HCT116 (cell line): ENCODE data around the gene ZHX3. TPM values are rescaled to one million over a fixed set of nuclear protein-coding genes. Genes with fewer than 3 reads are reported as not detected.

ENCODE experiments used
- ATAC-seq: fragments of 200-7000 bp; cut with Tn5 transposase; 2 replicates; pipeline ENCODE4 v1.9.1; 2020; ENCODE audit warnings: mild to moderate bottlenecking, moderate library complexity
- BruUV-seq: library from RNA; stranded (reverse); fragments of 400-500 nt; replicated peaks from 2 replicates; lab custom pipeline; 2021; lab: Mats Ljungman, UMichigan
- CTCF ChIA-PET: fragments of 300-600 bp; sonication (Branson Sonifier 250); formaldehyde crosslinking; loops from one replicate; lab custom pipeline; 2021; ENCODE audit warnings: antibody characterized with exemption; lab: Charles Lee
- POLR2A ChIA-PET: fragments of 300-600, 350-600 bp; sonication (Branson Sonifier 250); formaldehyde crosslinking; loops from one replicate; lab custom pipeline; 2021; ENCODE audit warnings: antibody characterized with exemption; lab: Charles Lee
- RAD21 ChIA-PET, 2 experiments: fragments of 300-600 bp; sonication (Branson Sonifier 250); formaldehyde crosslinking; loops; one replicate each; lab custom pipeline; 2023; ENCODE audit warnings: low total read pairs in 2 of 2; ENCODE audit not compliant: uncharacterized antibody in 2 of 2, unreplicated experiment in 2 of 2, low non-redundant PET in 1 of 2; lab: Charles Lee
- DNase-seq: peaks from one replicate; pipeline ENCODE4 v3.0.0-alpha.2; 2010; ENCODE audit warnings: low read depth, low spot score
- H2AFZ ChIP-seq: fragments of 200-600 bp; shearing (Covaris generic), sonication (generic); 2 replicates; pipeline ENCODE4 v1.6.1; 2017; ENCODE audit warnings: low read depth, mixed run types, mixed read lengths, antibody characterized with exemption, low read length; ENCODE audit not compliant: poor library complexity, severe bottlenecking
- H3K27ac ChIP-seq: 2 replicates; pipeline ENCODE4 v1.5.1; 2012; ENCODE audit warnings: low read depth, low read length
- H3K27me3 ChIP-seq: fragments of 200-600 bp; sonication (generic); 2 replicates; pipeline ENCODE4 v1.6.1; 2016; ENCODE audit warnings: mixed run types, low read length, mixed read lengths; ENCODE audit not compliant: insufficient read depth
- H3K36me3 ChIP-seq, 2 experiments: fragments of 200-500 bp in 1 of 2; fragments of 200-600 bp in 1 of 2; sonication (Bioruptor generic) in 1 of 2; sonication (generic) in 1 of 2; 2 replicates each; pipeline versions ENCODE4 v1.5.1 to v1.6.1; 2014 to 2016; ENCODE audit warnings: low read length in 2 of 2, inconsistent platforms in 1 of 2, mixed read lengths in 1 of 2, mixed run types in 1 of 2; ENCODE audit not compliant: insufficient read depth in 2 of 2, control insufficient read depth in 1 of 2
- H3K4me1 ChIP-seq, 2 experiments: fragments of 200-600 bp in 1 of 2; sonication (generic) in 1 of 2; 2 replicates each; pipeline versions ENCODE4 v1.5.1 to v1.6.1; 2012 to 2017; ENCODE audit warnings: low read length in 2 of 2, inconsistent platforms in 1 of 2, mild to moderate bottlenecking in 1 of 2, mixed read lengths in 1 of 2, mixed run types in 1 of 2, moderate library complexity in 1 of 2; ENCODE audit not compliant: insufficient read depth in 2 of 2, control insufficient read depth in 1 of 2
- H3K4me2 ChIP-seq: fragments of 200-600 bp; sonication (generic); 2 replicates; pipeline ENCODE4 v1.6.1; 2017; ENCODE audit warnings: mixed run types, low read length, mixed read lengths
- H3K4me3 ChIP-seq, 2 experiments: fragments of 200-600 bp in 1 of 2; sonication (generic) in 1 of 2; replicated peaks in 1 of 2; 2 replicates each; pipeline ENCODE4 v1.5.1; 2011 to 2016; ENCODE audit warnings: low read length in 2 of 2, control low read depth in 1 of 2, low read depth in 1 of 2, mild to moderate bottlenecking in 1 of 2, mixed read lengths in 1 of 2, mixed run types in 1 of 2
- H3K79me2 ChIP-seq: fragments of 200-600 bp; sonication (generic); 2 replicates; pipeline ENCODE4 v1.6.1; 2017; ENCODE audit warnings: mild to moderate bottlenecking, mixed run types, low read length, moderate library complexity, mixed read lengths; ENCODE audit not compliant: insufficient read depth
- H3K9ac ChIP-seq: fragments of 200-600 bp; sonication (generic); 2 replicates; pipeline ENCODE4 v1.6.1; 2016; ENCODE audit warnings: low read length, mixed read lengths
- H3K9me2 ChIP-seq: fragments of 200-600 bp; sonication (generic), shearing (Covaris generic); 2 replicates; pipeline ENCODE4 v1.6.1; 2017; ENCODE audit warnings: mixed run types, mild to moderate bottlenecking, moderate library complexity; ENCODE audit not compliant: insufficient read depth
- H3K9me3 ChIP-seq, 2 experiments: fragments of 200-500 bp in 1 of 2; fragments of 200-600 bp in 1 of 2; sonication (Bioruptor generic) in 1 of 2; sonication (generic) in 1 of 2; 2 replicates each; pipeline ENCODE4 v1.6.1; 2014 to 2017; ENCODE audit warnings: low read length in 2 of 2, mixed read lengths in 2 of 2, inconsistent platforms in 1 of 2, low read depth in 1 of 2, mild to moderate bottlenecking in 1 of 2, mixed run types in 1 of 2, moderate library complexity in 1 of 2; ENCODE audit not compliant: control insufficient read depth in 1 of 2, insufficient read depth in 1 of 2
- H4K20me1 ChIP-seq: fragments of 200-600 bp; sonication (generic), shearing (Covaris generic); 2 replicates; pipeline ENCODE4 v1.6.1; 2017; ENCODE audit warnings: mixed run types, mild to moderate bottlenecking, moderate library complexity; ENCODE audit not compliant: insufficient read depth
- CBX3 ChIP-seq: IDR thresholded peaks from 2 replicates; pipeline ENCODE4 v1.6.1; 2012; ENCODE audit warnings: low read depth
- CEBPB ChIP-seq: IDR thresholded peaks from 2 replicates; pipeline ENCODE4 v1.6.1; 2012; ENCODE audit warnings: low read depth
- EGR1 ChIP-seq: IDR thresholded peaks from 2 replicates; pipeline ENCODE4 v1.6.1; 2012; ENCODE audit warnings: low read depth
- ELF1 ChIP-seq: IDR thresholded peaks from 2 replicates; pipeline ENCODE4 v1.6.1; 2012; ENCODE audit warnings: low read depth, borderline replicate concordance
- EZH2 ChIP-seq: fragments of 200-600 bp; sonication (generic); IDR thresholded peaks from 2 replicates; pipeline ENCODE4 v1.6.1; 2017; ENCODE audit warnings: antibody characterized with exemption, mixed run types
- FOSL1 ChIP-seq: IDR thresholded peaks from 2 replicates; pipeline ENCODE4 v1.6.1; 2012; ENCODE audit warnings: low read depth
- RAD21 ChIP-seq: IDR thresholded peaks from 2 replicates; pipeline ENCODE4 v1.6.1; 2012; ENCODE audit warnings: low read depth, mild to moderate bottlenecking
- REST ChIP-seq: IDR thresholded peaks from 2 replicates; pipeline ENCODE4 v1.6.1; 2012; ENCODE audit warnings: low read depth
- ZBTB33 ChIP-seq: IDR thresholded peaks from 2 replicates; pipeline ENCODE4 v1.6.1; 2011; ENCODE audit warnings: mild to moderate bottlenecking, low read length, moderate library complexity; ENCODE audit not compliant: insufficient replicate concordance; ENCODE audit errors: extremely low read depth
- intact Hi-C: fragments of 100-400 bp; cut with micrococcal nuclease; formaldehyde crosslinking; loops from 2 replicates; pipeline ENCODE4 v1.10.0; 2022
- total RNA-seq: library from RNA; stranded (reverse); gene quantifications from one replicate; pipeline ENCODE4 v1.2.1, GENCODE V29; 2021; ENCODE audit not compliant: unreplicated experiment
- TF ChIP-seq, protein P1 (sequence below), 3 experiments: fragments of 200-600 bp in 1 of 3; sonication (generic) in 1 of 3; IDR thresholded peaks in 2 of 3; conservative IDR thresholded peaks in 1 of 3; 2 replicates each; pipeline ENCODE4 v1.5.1; 2012 to 2017; ENCODE audit warnings: low read depth in 2 of 3, low read length in 2 of 3, antibody characterized with exemption in 1 of 3, borderline replicate concordance in 1 of 3, control low read depth in 1 of 3, mild to moderate bottlenecking in 1 of 3, mixed read lengths in 1 of 3, mixed run types in 1 of 3, moderate library complexity in 1 of 3; ENCODE audit not compliant: insufficient read depth in 1 of 3

Gene ZHX3
- total RNA-seq, 1 experiment from 2014 or later, result 13.3 TPM

DNA sequence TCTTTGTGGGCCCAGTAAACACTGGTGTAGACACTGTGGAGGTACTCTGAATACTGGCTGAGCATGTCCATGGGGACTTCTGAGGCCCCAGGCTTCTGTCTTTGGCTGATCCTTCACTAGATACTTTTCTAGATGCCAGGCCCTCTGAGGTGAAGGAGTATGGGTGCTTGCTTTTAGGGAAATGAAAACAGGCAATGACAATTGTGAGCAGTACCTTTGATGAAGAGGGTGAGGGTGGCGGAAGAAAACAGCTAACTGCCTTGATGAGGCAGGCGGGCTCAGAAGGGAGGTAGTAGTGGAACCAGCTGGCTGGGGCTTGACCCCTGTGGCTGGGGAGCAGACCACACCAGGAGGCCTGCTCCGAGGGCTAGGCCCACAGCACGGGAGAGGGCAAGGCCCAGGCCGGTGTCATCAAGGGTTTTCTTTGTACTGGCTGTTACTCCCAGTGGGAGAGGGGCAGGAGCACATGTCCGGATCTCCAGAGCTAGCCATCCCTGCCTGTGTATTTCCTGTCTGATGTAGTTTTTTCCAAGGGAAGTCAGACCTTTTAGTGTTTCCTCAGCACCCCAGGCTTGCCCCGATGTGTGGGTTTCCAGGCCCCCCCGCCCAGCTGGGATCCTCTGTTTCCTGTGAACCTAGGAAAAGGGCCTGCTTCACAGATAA is 176.2 kb downstream of the ZHX3 start:
- no peak for ATAC-seq
- Histone ChIP-seq H3K36me3 (peaks cover 0 to 5% of the 10 kb centered on the region in 2 experiments; a peak in 1 of 4 replicates), H3K27ac (no peak overlapping the region), H2AFZ (no peak overlapping the region), H3K4me1 (peaks cover 8 to 16% of the 10 kb centered on the region in 2 experiments; a peak in 3 of 4 replicates), H4K20me1 (no peaks in the 10 kb centered on the region), H3K9ac (no peak overlapping the region), H3K9me2 (no peaks in the 10 kb centered on the region), H3K79me2 (peaks cover 75% of the 10 kb centered on the region), H3K4me2 (no peak overlapping the region), H3K4me3 (no peak overlapping the region), H3K27me3 (no peaks in the 10 kb centered on the region), H3K9me3 (no peaks in the 10 kb centered on the region)
- ChIA-PET CTCF (no interaction called here), RAD21 (no interaction called here), POLR2A (no interaction called here)
- no TSS peak for BruUV-seq
- intact Hi-C loops, result no loop called here
- no peak for DNase-seq
- TF ChIP-seq ZBTB33 (no peak), CEBPB (no peak), REST (no peak), ELF1 (no peak), EZH2 (no peak), EGR1 (no peak), RAD21 (no peak), CBX3 (no peak), FOSL1 (no peak)
- TF ChIP-seq, protein P1, sequence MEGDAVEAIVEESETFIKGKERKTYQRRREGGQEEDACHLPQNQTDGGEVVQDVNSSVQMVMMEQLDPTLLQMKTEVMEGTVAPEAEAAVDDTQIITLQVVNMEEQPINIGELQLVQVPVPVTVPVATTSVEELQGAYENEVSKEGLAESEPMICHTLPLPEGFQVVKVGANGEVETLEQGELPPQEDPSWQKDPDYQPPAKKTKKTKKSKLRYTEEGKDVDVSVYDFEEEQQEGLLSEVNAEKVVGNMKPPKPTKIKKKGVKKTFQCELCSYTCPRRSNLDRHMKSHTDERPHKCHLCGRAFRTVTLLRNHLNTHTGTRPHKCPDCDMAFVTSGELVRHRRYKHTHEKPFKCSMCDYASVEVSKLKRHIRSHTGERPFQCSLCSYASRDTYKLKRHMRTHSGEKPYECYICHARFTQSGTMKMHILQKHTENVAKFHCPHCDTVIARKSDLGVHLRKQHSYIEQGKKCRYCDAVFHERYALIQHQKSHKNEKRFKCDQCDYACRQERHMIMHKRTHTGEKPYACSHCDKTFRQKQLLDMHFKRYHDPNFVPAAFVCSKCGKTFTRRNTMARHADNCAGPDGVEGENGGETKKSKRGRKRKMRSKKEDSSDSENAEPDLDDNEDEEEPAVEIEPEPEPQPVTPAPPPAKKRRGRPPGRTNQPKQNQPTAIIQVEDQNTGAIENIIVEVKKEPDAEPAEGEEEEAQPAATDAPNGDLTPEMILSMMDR (IDR thresholded peaks at IDR 0.05 in 2 of 3, conservative IDR thresholded peaks at IDR 0.05 in 1 of 3; ENCODE audit: borderline replicate concordance in 1 of 3, insufficient read depth in 1 of 3, low read depth in 2 of 3, low read length in 2 of 3), result no peak
